ENCODE results near the gene INSYN1.

- TF ChIP-seq CTCF (IDR thresholded peaks at IDR 0.05; ENCODE audit: borderline replicate concordance, extremely low read depth, low read length, poor library complexity, severe bottlenecking) (no peak), EZH2 (IDR thresholded peaks at IDR 0.05; ENCODE audit: borderline replicate concordance, low read depth, low read length, severe bottlenecking) (no peak)
Measured at GRCh38 chr15:73751511-73751898, 1.6 kb downstream of the INSYN1 start.
